HepG2 (cell line): ENCODE data around the gene ZNF100. TPM values are rescaled to one million over a fixed set of nuclear protein-coding genes. Genes with fewer than 3 reads are reported as not detected.

Experiments
- AKAP8 ChIP-seq: sonication (generic); formaldehyde crosslinking; IDR thresholded peaks from 2 replicates; pipeline ENCODE4 v1.5.1; 2020; ENCODE audit warnings: mild to moderate bottlenecking, missing genetic modification reagents
- ASH2L ChIP-seq: fragments of 300-600, 200-600 bp; sonication (generic); IDR thresholded peaks from 2 replicates; pipeline ENCODE4 v1.7.0; 2017; ENCODE audit warnings: low read depth, mild to moderate bottlenecking, moderate library complexity, mixed read lengths, low read length; ENCODE audit not compliant: insufficient read length
- DR1 ChIP-seq: sonication (generic); formaldehyde crosslinking; IDR thresholded peaks from 2 replicates; pipeline ENCODE4 v1.8.0; 2021; ENCODE audit warnings: mild to moderate bottlenecking, missing genetic modification reagents, inconsistent platforms
- FOXO4 ChIP-seq: sonication (generic); formaldehyde crosslinking; conservative IDR thresholded peaks from 2 replicates; pipeline ENCODE4 v1.8.1; 2023; ENCODE audit warnings: missing genetic modification reagents
- GATAD2A ChIP-seq: IDR thresholded peaks from 2 replicates; pipeline ENCODE4 v1.6.1; 2016
- HMGA1 ChIP-seq: sonication (generic); formaldehyde crosslinking; conservative IDR thresholded peaks from 2 replicates; pipeline ENCODE4 v1.4.0; 2020; ENCODE audit warnings: missing genetic modification reagents
- LCORL ChIP-seq, 2 experiments: fragments of 450-650 bp in 1 of 2; sonication (generic) in 1 of 2; formaldehyde crosslinking in 1 of 2; IDR thresholded peaks; 2 replicates each; pipeline versions ENCODE4 v1.5.0 to v1.6.1; 2017 to 2020; ENCODE audit warnings: antibody characterized with exemption in 1 of 2, missing genetic modification reagents in 1 of 2
- MAFK ChIP-seq, 2 experiments: IDR thresholded peaks in 1 of 2; conservative IDR thresholded peaks in 1 of 2; 2 replicates each; pipeline ENCODE4 v1.6.1; 2011; ENCODE audit warnings: improper control_type of control experiment in 2 of 2, low read length in 2 of 2
- NFE2L2 ChIP-seq: fragments of 150-350 bp; IDR thresholded peaks from 2 replicates; pipeline ENCODE4 v1.6.1; 2014; ENCODE audit warnings: low read length
- PITX1 ChIP-seq: sonication (generic); formaldehyde crosslinking; IDR thresholded peaks from 2 replicates; pipeline ENCODE4 v1.5.1; 2020; ENCODE audit warnings: mild to moderate bottlenecking, missing genetic modification reagents
- SRSF9 ChIP-seq: fragments of 200-400 bp; formaldehyde crosslinking; IDR thresholded peaks from 2 replicates; pipeline ENCODE4 v1.6.1; 2018; ENCODE audit warnings: borderline replicate concordance, mild to moderate bottlenecking, low read depth, low read length; ENCODE audit not compliant: insufficient read depth, poor library complexity, severe bottlenecking
- SRY ChIP-seq: sonication (generic); formaldehyde crosslinking; IDR thresholded peaks from 2 replicates; pipeline ENCODE4 v1.8.0; 2022; ENCODE audit warnings: mild to moderate bottlenecking, missing genetic modification reagents
- TCF7 ChIP-seq: sonication (generic); IDR thresholded peaks from 2 replicates; pipeline ENCODE4 v1.6.1; 2016; ENCODE audit warnings: antibody characterized with exemption, low read depth
- TP53 ChIP-seq: sonication (generic); formaldehyde crosslinking; conservative IDR thresholded peaks from 2 replicates; pipeline ENCODE4 v1.4.0; 2020; ENCODE audit warnings: missing genetic modification reagents
- U2AF1 ChIP-seq: fragments of 200-400 bp; formaldehyde crosslinking; optimal IDR thresholded peaks from 2 replicates; pipeline ENCODE3; 2017; ENCODE audit warnings: mild to moderate bottlenecking, low read depth, low read length
- YEATS2 ChIP-seq: sonication (generic); formaldehyde crosslinking; IDR thresholded peaks from 2 replicates; pipeline ENCODE4 v1.4.0; 2020; ENCODE audit warnings: missing genetic modification reagents, borderline replicate concordance
- ZNF205 ChIP-seq: IDR thresholded peaks from 2 replicates; pipeline ENCODE4 v1.6.1; 2018; ENCODE audit warnings: missing biosample characterization, missing genetic modification reagents
- ZNF335 ChIP-seq: sonication (generic); formaldehyde crosslinking; IDR thresholded peaks from 2 replicates; pipeline ENCODE4 v1.4.0; 2020; ENCODE audit warnings: missing genetic modification reagents
- ZNF34 ChIP-seq: sonication (generic); formaldehyde crosslinking; IDR thresholded peaks from 2 replicates; pipeline ENCODE4 v1.4.0; 2020; ENCODE audit warnings: mild to moderate bottlenecking, missing genetic modification reagents, borderline replicate concordance
- ZNF558 ChIP-seq: sonication (generic); formaldehyde crosslinking; IDR thresholded peaks from 2 replicates; pipeline ENCODE4 v1.9.0; 2022; ENCODE audit warnings: mild to moderate bottlenecking, missing genetic modification reagents, borderline replicate concordance
- ZNF607 ChIP-seq: sonication (generic); formaldehyde crosslinking; IDR thresholded peaks from 2 replicates; pipeline ENCODE4 v1.5.1; 2020; ENCODE audit warnings: missing genetic modification reagents, mild to moderate bottlenecking, borderline replicate concordance
- ZSCAN20 ChIP-seq: sonication (generic); formaldehyde crosslinking; IDR thresholded peaks from 2 replicates; pipeline ENCODE4 v1.4.0; 2020; ENCODE audit warnings: missing genetic modification reagents, mild to moderate bottlenecking, borderline replicate concordance
- polyA plus RNA-seq, 8 experiments: library from polyadenylated mRNA; depleted of rRNA in 3 of 8; stranded (reverse) in 7 of 8; unstranded in 1 of 8; fragments of >200 nt; fragmentation: Illumina TruSeq in 4 of 8; extraction: Trizol in 4 of 8; gene quantifications; 2 replicates each; pipeline versions ENCODE4 v1.2.1 to v1.2.3, GENCODE V29; 2011 to 2016; ENCODE audit warnings: low read depth in 4 of 8, missing spikeins in 1 of 8, mixed read lengths in 1 of 8; ENCODE audit not compliant: insufficient read depth in 1 of 8
- total RNA-seq, 5 experiments: library from RNA; depleted of rRNA; stranded (reverse); fragments of >200 nt; fragmentation: Illumina TruSeq; extraction: Trizol; gene quantifications; 2 replicates each; pipeline ENCODE4 v1.2.3, GENCODE V29; 2016; ENCODE audit warnings: low read depth in 1 of 5
- TF ChIP-seq, protein P1 (sequence below): sonication (generic); formaldehyde crosslinking; conservative IDR thresholded peaks from 2 replicates; pipeline ENCODE4 v1.4.0; 2020; ENCODE audit warnings: missing genetic modification reagents
- TF ChIP-seq, protein P2 (sequence below): sonication (generic); formaldehyde crosslinking; IDR thresholded peaks from 2 replicates; pipeline ENCODE4 v1.4.0; 2020; ENCODE audit warnings: mild to moderate bottlenecking, missing genetic modification reagents

The ZNF100 gene
- total and polyA plus RNA-seq, 2 of the 13 experiments (the other 11 are each of a cell fraction or from before 2014, with no cell fraction given) = 2.5 to 11.4 TPM

DNA sequence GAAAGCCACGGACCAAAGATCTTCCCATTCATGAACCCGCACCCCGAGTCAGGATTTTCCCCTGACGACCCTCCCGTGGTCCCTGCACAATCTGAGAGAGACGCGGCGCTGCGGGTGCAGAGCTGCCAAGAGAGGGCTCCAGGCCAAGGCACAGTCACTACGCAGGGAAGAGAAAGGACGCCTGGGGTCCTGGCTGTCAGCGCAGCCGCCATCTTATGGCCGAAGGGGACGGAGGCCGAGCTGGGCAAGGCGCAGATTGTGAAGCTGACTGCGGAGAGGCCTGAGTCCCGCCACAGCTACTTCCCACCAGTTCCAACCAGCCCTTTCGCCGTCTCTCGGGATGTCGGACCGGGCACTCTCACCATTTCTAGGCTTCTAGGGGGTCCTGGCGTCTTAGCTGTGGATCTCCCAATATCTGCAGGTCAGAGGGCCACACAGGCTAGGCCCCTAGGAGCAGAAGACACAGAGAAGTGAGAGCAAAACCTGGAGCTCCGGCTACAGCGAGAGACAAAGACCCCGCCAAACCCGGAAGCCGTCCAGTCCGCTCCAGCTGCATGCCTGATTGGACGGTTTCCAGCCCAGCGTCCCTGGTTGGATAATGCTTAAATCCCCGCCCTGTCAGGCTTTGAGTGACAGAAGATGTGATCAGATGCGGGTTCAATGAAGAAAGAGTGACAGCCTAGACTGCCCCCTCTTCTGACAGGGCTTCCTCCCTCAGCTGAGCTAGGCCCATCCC, at the start of gene ZNF100 (continued):
- TF ChIP-seq, protein P1, sequence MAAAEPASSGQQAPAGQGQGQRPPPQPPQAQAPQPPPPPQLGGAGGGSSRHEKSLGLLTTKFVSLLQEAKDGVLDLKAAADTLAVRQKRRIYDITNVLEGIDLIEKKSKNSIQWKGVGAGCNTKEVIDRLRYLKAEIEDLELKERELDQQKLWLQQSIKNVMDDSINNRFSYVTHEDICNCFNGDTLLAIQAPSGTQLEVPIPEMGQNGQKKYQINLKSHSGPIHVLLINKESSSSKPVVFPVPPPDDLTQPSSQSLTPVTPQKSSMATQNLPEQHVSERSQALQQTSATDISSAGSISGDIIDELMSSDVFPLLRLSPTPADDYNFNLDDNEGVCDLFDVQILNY (CRISPR knock-in tag) = 0 out of 2 replicates have a peak, but pooled peaks have one; percentile 41
- TF ChIP-seq ASH2L (peak; percentile 72), HMGA1 (CRISPR knock-in tag) (no peak), ZNF335 (CRISPR knock-in tag) (peak; percentile 49; the same call in 1 of the 2 replicates), LCORL (IDR thresholded peaks at IDR 0.05) (no peak), LCORL (CRISPR knock-in tag; IDR thresholded peaks at IDR 0.05) (no peak), ZNF607 (peak; percentile 60; the same call in 1 of the 2 replicates), NFE2L2 (no peak), GATAD2A (CRISPR knock-in tag) (no peak; the same call in 1 of the 2 replicates), DR1 (CRISPR knock-in tag) (no peak), U2AF1 (no peak), FOXO4 (CRISPR knock-in tag) (no peak), ZSCAN20 (CRISPR knock-in tag) (no peak), SRSF9 (no peak), TCF7 (no peak), ZNF205 (CRISPR knock-in tag) (no peak), AKAP8 (CRISPR knock-in tag) (no peak), ZNF34 (CRISPR knock-in tag) (no peak), ZNF558 (CRISPR knock-in tag) (no peak), YEATS2 (CRISPR knock-in tag) (no peak; the same call in 1 of the 2 replicates), SRY (CRISPR knock-in tag) (no peak), PITX1 (peak; percentile 77), MAFK (conservative IDR thresholded peaks at IDR 0.05 in 1 of 2, IDR thresholded peaks at IDR 0.05 in 1 of 2; ENCODE audit: low read length in 2 of 2) (no peak), TP53 (CRISPR knock-in tag) (no peak)
- TF ChIP-seq, protein P2, sequence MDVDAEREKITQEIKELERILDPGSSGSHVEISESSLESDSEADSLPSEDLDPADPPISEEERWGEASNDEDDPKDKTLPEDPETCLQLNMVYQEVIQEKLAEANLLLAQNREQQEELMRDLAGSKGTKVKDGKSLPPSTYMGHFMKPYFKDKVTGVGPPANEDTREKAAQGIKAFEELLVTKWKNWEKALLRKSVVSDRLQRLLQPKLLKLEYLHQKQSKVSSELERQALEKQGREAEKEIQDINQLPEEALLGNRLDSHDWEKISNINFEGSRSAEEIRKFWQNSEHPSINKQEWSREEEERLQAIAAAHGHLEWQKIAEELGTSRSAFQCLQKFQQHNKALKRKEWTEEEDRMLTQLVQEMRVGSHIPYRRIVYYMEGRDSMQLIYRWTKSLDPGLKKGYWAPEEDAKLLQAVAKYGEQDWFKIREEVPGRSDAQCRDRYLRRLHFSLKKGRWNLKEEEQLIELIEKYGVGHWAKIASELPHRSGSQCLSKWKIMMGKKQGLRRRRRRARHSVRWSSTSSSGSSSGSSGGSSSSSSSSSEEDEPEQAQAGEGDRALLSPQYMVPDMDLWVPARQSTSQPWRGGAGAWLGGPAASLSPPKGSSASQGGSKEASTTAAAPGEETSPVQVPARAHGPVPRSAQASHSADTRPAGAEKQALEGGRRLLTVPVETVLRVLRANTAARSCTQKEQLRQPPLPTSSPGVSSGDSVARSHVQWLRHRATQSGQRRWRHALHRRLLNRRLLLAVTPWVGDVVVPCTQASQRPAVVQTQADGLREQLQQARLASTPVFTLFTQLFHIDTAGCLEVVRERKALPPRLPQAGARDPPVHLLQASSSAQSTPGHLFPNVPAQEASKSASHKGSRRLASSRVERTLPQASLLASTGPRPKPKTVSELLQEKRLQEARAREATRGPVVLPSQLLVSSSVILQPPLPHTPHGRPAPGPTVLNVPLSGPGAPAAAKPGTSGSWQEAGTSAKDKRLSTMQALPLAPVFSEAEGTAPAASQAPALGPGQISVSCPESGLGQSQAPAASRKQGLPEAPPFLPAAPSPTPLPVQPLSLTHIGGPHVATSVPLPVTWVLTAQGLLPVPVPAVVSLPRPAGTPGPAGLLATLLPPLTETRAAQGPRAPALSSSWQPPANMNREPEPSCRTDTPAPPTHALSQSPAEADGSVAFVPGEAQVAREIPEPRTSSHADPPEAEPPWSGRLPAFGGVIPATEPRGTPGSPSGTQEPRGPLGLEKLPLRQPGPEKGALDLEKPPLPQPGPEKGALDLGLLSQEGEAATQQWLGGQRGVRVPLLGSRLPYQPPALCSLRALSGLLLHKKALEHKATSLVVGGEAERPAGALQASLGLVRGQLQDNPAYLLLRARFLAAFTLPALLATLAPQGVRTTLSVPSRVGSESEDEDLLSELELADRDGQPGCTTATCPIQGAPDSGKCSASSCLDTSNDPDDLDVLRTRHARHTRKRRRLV (CRISPR knock-in tag) = no peak
